Epidermal melanocyte (primary cell): ENCODE data around the gene ZNF480.
"Not testable (repeated sequence)": the region's sequence is repeated elsewhere in the genome, so short reads cannot be mapped to it uniquely, and the experiment has no call there.

ENCODE experiments used
- DNase-seq: peaks from one replicate; pipeline ENCODE4 v3.0.0; 2011; ENCODE audit warnings: low spot score; ENCODE audit not compliant: insufficient read length

Gene ZNF480

DNA sequence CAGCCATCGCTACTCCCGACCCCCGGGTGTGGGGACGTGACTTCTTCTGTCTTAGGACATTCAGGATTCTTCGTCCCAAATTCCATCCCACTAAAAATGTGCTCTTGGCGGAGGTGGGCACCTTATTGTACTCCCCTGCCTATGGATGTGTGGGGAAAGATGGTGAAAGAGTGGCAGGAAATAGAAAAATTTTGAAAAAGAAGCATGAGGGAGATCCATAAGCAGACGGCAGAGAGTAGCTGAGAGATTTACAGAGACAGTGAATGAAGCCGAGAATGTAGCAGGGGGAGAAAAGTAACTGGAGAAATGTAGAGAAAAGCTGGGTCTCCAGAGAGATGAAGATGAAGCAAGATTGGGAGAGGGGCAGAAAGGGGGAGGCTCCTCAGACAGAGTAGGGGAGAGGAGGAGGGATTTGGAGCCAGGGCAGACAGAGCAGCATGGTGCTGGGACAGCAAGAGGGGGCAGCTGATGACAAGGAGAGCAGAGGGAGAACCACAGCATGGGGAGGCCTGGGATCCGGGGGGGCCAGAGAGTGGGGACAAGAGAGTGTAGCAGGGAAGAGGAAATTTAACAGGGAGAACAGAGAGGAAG is 39.9 kb downstream of the ZNF480 start:
- no peak for DNase-seq

DNA sequence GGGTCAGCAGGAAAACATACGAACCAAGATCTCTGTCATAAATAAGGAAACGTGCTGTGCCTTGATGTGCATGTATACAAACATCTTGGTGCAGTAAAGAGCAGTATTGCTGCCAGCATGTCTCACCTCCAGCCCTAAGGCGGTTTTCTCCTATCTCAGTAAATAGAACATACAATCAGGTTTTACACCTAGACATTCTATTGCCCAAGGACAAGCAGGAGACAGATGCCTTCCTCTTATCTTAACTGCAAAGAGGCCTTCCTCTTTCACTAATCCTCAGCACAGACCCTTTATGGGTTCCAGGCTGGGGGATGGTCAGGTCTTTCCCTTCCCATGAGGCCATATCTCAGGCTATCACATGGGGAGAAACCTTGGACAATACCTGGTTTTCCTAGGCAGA is 42.1 kb downstream of the ZNF480 start:
- not testable (repeated sequence) for DNase-seq

DNA sequence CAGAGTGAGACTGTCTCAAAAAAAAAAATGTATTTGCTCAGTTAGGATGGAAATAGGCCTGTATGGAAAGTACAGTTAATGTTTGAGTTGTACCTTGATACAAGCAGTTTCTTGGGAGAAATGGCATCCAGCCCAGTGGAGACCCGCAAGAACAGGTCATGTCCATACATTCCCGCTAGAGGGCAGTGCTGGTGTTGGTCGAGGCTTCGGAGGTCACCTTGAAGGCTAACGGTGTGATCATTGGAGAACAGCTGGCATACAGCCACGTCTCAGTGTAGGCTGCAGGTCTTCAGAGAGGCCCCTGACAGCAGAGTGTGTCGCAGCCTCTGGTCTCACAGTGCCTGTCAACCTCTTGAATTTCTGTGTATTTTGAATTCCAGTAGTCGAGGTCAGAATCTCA is 46.6 kb downstream of the ZNF480 start:
- no peak for DNase-seq

DNA sequence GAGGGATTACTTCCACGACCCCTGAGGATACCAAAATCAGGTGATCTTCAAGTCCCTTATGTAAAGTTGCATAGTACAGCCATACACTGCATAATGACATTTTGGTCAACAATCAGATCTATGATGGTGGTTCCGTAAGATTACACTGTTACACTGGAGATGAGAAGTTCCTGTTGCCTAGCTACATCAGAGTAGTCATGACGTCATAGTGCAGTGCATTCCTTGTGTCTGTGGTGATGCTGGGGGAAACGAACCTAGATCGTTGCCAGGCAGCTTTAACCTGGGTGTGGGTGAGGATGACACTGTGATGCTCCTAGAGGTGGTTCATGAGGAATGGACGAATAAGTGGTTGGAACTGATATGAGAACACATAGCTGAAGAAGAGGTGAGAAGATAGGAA is 48.2 kb downstream of the ZNF480 start:
- DNase-seq, result no peak

DNA sequence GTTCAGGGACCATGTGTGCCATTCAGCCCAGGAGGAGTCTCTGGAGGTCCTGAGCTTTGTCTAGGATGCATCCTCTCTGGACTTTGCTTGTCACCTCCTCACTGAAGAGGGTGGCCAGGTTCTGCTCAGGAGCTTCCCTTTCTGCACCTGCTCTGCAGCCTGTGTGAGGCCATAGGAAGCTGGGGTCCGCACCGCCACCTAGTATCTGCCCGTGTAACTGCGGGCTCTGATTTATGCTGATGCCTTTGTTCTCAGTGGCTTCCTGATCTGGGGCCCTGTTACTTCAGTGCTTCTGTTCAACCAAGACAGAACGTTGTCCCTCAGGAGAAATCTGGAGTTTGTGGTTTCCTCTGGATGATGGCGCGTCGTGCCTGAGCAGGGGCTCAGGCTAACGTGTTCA is 54.5 kb downstream of the ZNF480 start:
- DNase-seq, result no peak

DNA sequence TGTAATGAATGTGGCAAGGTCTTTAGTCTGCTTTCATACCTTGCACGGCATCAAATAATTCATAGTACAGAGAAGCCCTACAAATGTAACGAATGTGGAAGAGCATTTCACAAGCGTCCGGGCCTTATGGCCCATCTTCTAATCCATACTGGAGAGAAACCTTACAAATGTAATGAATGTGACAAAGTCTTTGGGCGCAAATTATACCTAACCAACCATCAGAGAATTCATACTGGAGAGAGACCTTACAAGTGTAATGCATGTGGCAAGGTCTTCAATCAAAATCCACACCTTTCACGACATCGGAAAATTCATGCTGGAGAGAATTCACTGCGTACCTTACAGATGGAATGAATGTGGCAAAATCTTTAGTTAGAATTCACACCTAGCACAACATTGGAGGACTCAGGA is 69.5 kb downstream of the ZNF480 start:
- DNase-seq, result no peak

DNA sequence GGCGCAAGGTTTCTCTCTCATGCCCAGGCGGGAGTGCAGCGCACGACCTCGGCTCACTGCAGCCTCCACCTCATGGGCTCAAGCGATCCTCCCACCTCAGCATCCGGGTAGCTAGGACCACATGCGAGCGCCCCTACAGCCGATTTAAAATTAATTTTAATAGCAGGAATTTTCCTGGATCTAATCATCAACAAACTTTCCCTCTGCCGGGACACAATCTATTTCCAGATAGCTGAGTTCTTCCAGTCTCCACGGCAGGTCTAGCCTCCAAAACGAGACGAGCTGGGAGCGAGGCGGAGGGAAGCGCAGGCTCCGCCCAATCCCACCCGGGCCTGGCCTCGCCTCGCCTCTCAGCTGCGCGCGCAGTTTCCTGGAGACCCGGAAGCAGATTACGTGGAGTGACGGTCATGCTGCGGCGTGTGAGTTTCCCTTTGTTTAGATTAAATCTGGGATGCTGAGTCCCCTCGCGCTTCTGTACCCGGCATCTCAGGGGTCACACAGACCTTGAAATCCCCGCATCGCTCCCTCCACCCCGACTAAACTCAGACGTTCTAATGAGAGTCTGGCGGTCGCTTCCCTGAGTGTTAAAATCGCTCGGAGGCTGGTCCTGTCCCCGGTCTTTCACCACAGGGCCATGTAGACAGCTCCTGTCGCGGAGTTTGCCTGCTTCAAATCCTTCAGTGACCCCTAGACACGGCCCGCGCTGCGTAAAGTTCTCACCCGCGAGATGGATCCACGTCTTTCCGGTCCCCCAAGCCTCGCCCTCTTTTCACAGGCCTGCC is 72.8 kb downstream of the ZNF480 start, which contains the start of gene ZNF880:
ZNF880 (plus strand) TSS at position 365 of the 782 bp plus-strand sequence; CDS start at position 408, 43 bp downstream.
- DNase-seq, result peak; percentile 84

DNA sequence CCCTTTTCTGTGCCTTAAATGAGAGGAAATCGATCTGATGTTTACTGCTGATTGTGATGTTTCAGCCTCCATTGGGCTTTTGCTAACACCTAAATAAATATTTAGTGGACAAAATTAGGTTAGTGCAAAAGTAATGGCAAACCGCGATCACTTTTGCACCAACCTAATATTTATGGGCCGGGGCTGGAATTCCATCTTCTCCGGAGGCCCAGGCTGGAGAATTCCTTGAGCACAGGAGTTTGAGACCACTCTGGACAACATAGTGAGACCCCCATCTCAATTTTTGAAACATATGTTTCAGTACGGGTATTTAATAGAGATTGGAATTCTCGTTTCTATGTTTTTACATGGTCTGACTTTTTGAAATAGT is 73.4 kb downstream of the ZNF480 start:
- no peak for DNase-seq
